ENCODE measurements around the gene ALCAM.
"Not testable (repeated sequence)": the region's sequence is repeated elsewhere in the genome, so short reads cannot be mapped to it uniquely, and the experiment has no call there.

Gene ALCAM

GRCh38 chr3:105356988-105357387 is 9.7 kb upstream of the ALCAM start:
- DNase-seq = no peak

- DNase-seq = no peak
These were observed 7.5 kb upstream of the ALCAM start for GRCh38 chr3:105359098-105359762.

- DNase-seq = no peak
These were observed 6.7 kb upstream of the ALCAM start for GRCh38 chr3:105360003-105360402.

GRCh38 chr3:105362021-105362665 is 4.6 kb upstream of the ALCAM start:
- no peak for DNase-seq

GRCh38 chr3:105364128-105364527 is 2.6 kb upstream of the ALCAM start:
- DNase-seq = no peak

GRCh38 chr3:105365081-105365390 is 1.7 kb upstream of the ALCAM start:
- no peak for DNase-seq

- DNase-seq = no peak
These were observed 1.1 kb upstream of the ALCAM start for GRCh38 chr3:105365391-105366325.

- DNase-seq = no peak
These were observed 325 bp downstream of the ALCAM start for GRCh38 chr3:105367063-105367405.

GRCh38 chr3:105367406-105368213 is 901 bp downstream of the ALCAM start:
- no peak for DNase-seq

GRCh38 chr3:105368566-105369499 is 2.1 kb downstream of the ALCAM start:
- DNase-seq = no peak

- DNase-seq = no peak
These were observed 3.0 kb downstream of the ALCAM start for GRCh38 chr3:105369500-105370371.

GRCh38 chr3:105373383-105373782 is 6.7 kb downstream of the ALCAM start:
- DNase-seq = no peak

- no peak for DNase-seq
These were observed 9.2 kb downstream of the ALCAM start for GRCh38 chr3:105375750-105376511.

GRCh38 chr3:105377716-105378115 is 11.0 kb downstream of the ALCAM start:
- DNase-seq = no peak

GRCh38 chr3:105385179-105385578 is 18.5 kb downstream of the ALCAM start:
- no peak for DNase-seq

GRCh38 chr3:105385819-105386508 is 19.3 kb downstream of the ALCAM start:
- no peak for DNase-seq

- no peak for DNase-seq
These were observed 20.5 kb downstream of the ALCAM start for GRCh38 chr3:105387122-105387751.

GRCh38 chr3:105388176-105388575 is 21.5 kb downstream of the ALCAM start:
- no peak for DNase-seq

- DNase-seq = not testable (repeated sequence)
These were observed 23.1 kb downstream of the ALCAM start for GRCh38 chr3:105389759-105390158.
